Memory B cell (primary cell): ENCODE data around the gene CAMK2D.

Experiments
- ATAC-seq: fragments of 150-1000 bp; cut with Tn5 transposase; 2 replicates; pipeline ENCODE4 v1.10.0; 2021; ENCODE audit warnings: low read depth, mild to moderate bottlenecking, moderate library complexity
- DNase-seq, 2 donors: peaks; one replicate each; pipeline ENCODE4 v3.0.0; 2022; ENCODE audit warnings: low spot score in 2 of 2
- H3K27ac Mint-ChIP-seq: one replicate; pipeline ENCODE4 v1.8.0; 2022; ENCODE audit warnings: mild to moderate bottlenecking, moderate library complexity, mixed read lengths
- H3K27me3 Mint-ChIP-seq: one replicate; pipeline ENCODE4 v1.8.0; 2022; ENCODE audit warnings: mixed read lengths
- H3K36me3 Mint-ChIP-seq: one replicate; pipeline ENCODE4 v1.8.0; 2022; ENCODE audit warnings: mild to moderate bottlenecking, mixed read lengths
- H3K4me1 Mint-ChIP-seq: one replicate; pipeline ENCODE4 v1.8.0; 2022; ENCODE audit warnings: mixed read lengths
- H3K4me3 Mint-ChIP-seq: one replicate; pipeline ENCODE4 v1.8.0; 2022; ENCODE audit warnings: mild to moderate bottlenecking, moderate library complexity, mixed read lengths
- H3K9me3 Mint-ChIP-seq: one replicate; pipeline ENCODE4 v1.8.0; 2022; ENCODE audit warnings: mixed read lengths

Gene CAMK2D

DNA sequence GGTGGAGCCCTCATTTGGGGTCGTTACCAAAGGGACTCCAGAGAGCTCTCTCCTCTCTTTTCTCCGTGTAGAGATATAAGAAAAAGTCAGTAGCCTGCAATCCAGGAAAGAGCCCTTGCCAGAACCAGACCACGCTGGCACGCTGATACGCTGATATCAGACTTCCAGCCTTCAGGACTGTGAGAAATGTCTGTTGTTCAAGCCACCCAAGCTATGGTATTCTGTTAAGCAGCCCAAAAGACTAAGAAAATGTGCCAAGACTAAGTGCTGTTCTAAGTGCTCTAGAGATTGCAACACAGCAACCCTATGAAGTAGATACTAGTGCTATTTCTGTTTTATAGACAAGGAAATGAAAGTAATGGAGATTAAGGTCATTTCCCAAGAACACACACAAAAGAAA, 205.7 kb downstream of the CAMK2D start:
- ATAC-seq, result no peak
- Mint-ChIP-seq H3K9me3 (no peaks in the 10 kb centered on the region), H3K4me1 (peaks cover 14% of the 10 kb centered on the region), H3K36me3 (peaks cover 4% of the 10 kb centered on the region), H3K27me3 (no peaks in the 10 kb centered on the region), H3K27ac (no peak overlapping the region), H3K4me3 (no peak overlapping the region)
- no peak for DNase-seq

DNA sequence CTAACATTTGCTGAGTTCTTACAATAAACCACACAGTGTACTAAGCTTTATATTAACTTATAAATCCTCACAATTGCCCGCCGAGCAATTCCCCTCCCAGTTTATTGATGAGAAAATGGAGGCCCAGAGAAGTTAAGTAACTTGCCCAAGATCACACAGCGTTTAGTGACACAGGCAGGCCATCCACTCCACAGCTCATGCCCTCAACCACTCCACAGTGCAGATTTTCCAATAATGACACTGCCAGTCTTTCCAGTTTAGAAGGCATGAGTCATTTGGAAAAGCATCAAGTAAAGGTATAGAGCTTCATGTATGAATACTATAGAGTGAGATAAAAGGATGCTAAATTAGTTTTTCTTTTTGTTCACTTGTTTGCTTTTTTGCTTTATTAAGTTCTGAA, 208.5 kb downstream of the CAMK2D start:
- no peaks in the 10 kb centered on the region for H3K27me3 Mint-ChIP-seq
- H3K36me3 Mint-ChIP-seq, result peaks cover 5% of the 10 kb centered on the region
- peaks cover 10% of the 10 kb centered on the region for H3K4me1 Mint-ChIP-seq
- no peaks in the 10 kb centered on the region for H3K9me3 Mint-ChIP-seq
- ATAC-seq (no peak), DNase-seq (no peak)
- no peak overlapping the region for H3K27ac Mint-ChIP-seq
- no peak overlapping the region for H3K4me3 Mint-ChIP-seq

DNA sequence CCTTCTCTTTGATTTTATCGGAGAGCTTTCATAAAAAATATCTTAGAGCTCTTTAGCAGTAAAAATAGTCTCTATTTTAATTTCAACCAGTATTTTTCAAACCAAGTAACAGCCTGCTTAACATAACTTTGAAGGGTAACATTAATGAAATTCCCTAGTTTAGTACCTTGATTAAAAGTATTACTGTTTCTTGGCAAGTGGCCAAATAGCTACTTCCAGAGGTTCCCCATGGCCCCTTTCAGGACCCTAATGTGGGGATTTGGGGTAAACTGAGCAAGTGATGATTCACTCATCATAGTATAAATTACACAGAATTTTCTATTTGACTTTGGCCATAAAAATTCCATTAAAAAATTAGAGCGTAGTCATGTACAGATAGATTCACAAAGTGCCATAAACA, 211.0 kb downstream of the CAMK2D start:
- Mint-ChIP-seq H3K27ac (no peak overlapping the region), H3K4me3 (no peak overlapping the region), H3K4me1 (peaks cover 9% of the 10 kb centered on the region), H3K36me3 (peaks cover 5% of the 10 kb centered on the region), H3K27me3 (no peaks in the 10 kb centered on the region), H3K9me3 (no peaks in the 10 kb centered on the region)
- DNase-seq (no peak), ATAC-seq (no peak)

DNA sequence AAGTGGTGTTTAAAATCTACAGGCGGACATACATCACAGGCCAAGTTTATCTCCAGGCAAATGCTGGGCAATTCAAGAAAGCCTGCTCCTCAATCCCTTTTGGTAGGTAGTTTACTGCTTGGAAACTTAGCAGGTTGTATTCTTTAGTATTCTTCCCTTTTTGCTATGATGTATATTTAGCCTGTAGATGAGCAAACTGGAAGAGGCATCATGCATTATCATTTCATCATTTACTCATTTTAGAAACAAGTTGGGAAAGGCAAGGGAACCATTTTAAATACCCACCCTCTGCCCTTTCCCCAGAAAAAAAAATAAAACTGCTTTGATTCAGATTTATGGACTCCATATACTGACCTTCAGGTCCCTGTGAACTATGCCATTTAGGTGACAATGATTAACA, 213.2 kb downstream of the CAMK2D start:
- Mint-ChIP-seq H3K27ac (no peak overlapping the region), H3K36me3 (peaks cover 5% of the 10 kb centered on the region), H3K4me3 (no peak overlapping the region), H3K27me3 (no peaks in the 10 kb centered on the region), H3K9me3 (no peaks in the 10 kb centered on the region), H3K4me1 (peaks cover 9% of the 10 kb centered on the region)
- ATAC-seq (no peak), DNase-seq (no peak)

DNA sequence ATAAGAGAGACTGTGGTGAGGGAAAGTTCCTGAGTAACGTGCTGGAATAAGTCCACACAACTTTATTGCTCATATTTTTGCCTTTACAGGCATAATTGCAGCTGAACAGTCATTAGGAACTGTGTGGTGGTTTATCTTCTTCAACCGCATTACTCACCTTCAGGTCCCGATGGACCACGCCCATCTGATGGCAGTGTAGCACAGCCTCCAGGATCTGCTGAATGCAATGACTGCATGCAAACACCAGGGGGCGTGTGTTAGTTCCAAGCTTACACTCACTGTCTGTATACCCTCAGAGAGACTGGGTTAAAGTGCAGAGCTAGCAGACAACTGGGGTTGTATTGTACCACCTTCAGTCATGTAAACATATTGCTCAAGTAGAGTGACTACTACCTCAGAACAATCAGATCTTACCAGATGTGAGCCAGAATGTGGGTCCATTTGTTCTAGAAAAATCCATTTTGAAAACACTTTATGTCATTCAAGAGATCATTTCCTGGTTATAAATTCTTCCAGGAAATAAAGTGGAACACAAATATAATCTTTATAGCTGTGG, 214.0 kb downstream of the CAMK2D start:
- H3K27me3 Mint-ChIP-seq, result no peaks in the 10 kb centered on the region
- H3K4me1 Mint-ChIP-seq, result peaks cover 9% of the 10 kb centered on the region
- no peak overlapping the region for H3K4me3 Mint-ChIP-seq
- peak; percentile 97 for ATAC-seq
- no peak overlapping the region for H3K27ac Mint-ChIP-seq
- peaks cover 8% of the 10 kb centered on the region for H3K36me3 Mint-ChIP-seq
- H3K9me3 Mint-ChIP-seq, result no peaks in the 10 kb centered on the region
- DNase-seq, result peak; percentile 75 to 81

DNA sequence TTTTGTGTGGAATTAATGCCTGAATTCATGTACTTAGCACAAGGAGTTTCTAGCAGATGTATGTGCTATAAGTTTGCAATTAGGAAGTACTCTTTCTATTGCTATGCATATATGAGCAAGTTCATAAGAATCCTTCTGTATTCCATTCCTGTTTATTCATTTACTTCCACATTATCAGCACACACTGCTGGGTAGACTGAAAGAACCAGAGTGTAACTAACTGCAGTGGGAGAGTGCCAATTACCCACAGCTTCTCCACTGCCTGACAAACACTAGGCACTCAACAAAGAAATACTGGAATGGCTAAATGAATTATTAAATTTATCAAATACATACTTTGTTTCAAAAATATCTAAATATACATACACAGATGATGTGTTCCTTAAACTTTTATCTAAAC, 219.6 kb downstream of the CAMK2D start:
- H3K36me3 Mint-ChIP-seq, result peaks cover 3% of the 10 kb centered on the region
- DNase-seq (no peak), ATAC-seq (no peak)
- H3K9me3 Mint-ChIP-seq, result no peaks in the 10 kb centered on the region
- H3K4me1 Mint-ChIP-seq, result no peaks in the 10 kb centered on the region
- no peak overlapping the region for H3K4me3 Mint-ChIP-seq
- H3K27me3 Mint-ChIP-seq, result no peaks in the 10 kb centered on the region
- no peak overlapping the region for H3K27ac Mint-ChIP-seq

DNA sequence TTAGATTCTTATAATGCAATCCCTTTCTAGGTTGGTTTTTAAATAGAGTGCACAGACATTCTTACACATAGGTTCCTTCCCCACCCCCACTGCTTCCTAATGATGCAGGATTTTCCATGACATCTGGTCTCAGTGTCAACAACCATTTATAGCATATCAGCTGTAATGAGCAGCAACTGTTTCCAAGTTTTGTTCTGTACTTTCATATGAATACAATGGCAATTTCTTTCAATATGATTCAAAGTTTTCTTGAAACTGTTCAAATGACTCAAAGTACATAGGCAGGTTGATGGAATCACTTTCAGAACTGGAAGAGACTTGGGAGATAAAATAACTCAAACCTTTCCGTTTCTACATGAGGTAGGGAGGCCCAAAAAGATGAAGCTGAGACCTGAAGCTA, 220.7 kb downstream of the CAMK2D start:
- Mint-ChIP-seq H3K4me3 (no peak overlapping the region), H3K4me1 (no peaks in the 10 kb centered on the region), H3K36me3 (peaks cover 5% of the 10 kb centered on the region), H3K9me3 (no peaks in the 10 kb centered on the region), H3K27me3 (no peaks in the 10 kb centered on the region), H3K27ac (no peak overlapping the region)
- DNase-seq (no peak), ATAC-seq (no peak)

DNA sequence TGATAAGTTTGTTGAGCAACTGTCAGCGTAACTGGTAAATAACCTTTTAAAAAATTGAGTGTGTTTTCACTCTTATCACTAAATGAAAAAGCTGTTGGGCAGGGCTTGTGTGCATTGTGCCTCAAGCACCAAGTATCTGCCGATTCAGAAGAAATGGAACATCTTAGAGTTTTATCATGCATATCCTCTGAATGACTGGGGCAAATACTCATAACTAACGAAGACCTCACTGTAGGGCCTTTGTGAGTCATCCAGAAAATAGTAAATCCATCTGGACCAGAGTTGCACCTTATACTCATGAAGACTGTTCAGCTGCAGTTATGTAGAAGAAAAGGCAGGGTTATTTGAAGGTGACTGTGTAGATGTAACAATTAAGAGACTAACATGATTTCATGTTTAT, 222.1 kb downstream of the CAMK2D start:
- no peak overlapping the region for H3K4me3 Mint-ChIP-seq

DNA sequence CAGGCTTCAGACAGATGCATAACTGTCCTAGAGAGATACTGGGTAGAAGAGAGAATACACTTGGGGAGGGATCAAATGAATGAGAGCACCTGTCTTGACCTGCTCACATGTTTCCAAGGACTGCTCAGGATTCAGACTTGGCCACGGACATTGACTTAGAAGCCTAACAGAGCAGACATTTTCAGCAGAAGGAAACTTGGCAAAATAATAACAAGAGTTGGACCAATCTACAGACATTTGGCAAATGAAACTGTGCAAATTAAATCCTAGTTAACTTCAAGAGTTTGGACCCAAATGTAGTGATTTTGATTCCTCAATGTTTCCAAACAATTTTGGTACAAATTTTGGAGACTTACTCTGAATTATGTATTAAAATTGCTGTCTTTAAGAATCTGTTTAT, 223.9 kb downstream of the CAMK2D start:
- Mint-ChIP-seq H3K27ac (no peak overlapping the region), H3K9me3 (no peaks in the 10 kb centered on the region), H3K27me3 (no peaks in the 10 kb centered on the region), H3K4me3 (no peak overlapping the region), H3K4me1 (no peaks in the 10 kb centered on the region), H3K36me3 (peaks cover 16% of the 10 kb centered on the region)
- DNase-seq (no peak), ATAC-seq (no peak)

More for the DNA sequence above, 222.1 kb downstream of the CAMK2D start:
- peaks cover 13% of the 10 kb centered on the region for H3K36me3 Mint-ChIP-seq
- no peak overlapping the region for H3K27ac Mint-ChIP-seq
- H3K27me3 Mint-ChIP-seq, result no peaks in the 10 kb centered on the region
- no peaks in the 10 kb centered on the region for H3K9me3 Mint-ChIP-seq
- H3K4me1 Mint-ChIP-seq, result no peaks in the 10 kb centered on the region
- ATAC-seq (no peak), DNase-seq (no peak)

DNA sequence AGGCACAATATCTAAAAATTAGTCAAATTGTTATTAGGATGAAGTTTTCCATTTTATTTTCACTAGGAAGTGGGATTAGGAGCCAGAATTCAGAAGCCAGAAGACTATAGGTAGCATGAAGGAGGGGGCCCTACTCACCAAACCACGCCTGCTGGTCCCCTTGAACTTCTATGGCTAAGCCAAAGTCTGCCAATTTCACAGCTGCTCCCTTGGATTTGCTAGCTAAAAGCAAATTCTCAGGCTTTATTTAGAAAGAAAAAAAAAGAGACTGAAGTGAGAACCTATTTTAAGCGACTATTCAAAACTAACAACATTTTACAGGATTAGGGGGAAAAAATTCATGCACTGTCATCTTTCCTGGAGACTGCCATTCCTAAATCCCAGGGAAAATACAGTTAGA, 224.3 kb downstream of the CAMK2D start:
- H3K27ac Mint-ChIP-seq, result no peak overlapping the region

DNA sequence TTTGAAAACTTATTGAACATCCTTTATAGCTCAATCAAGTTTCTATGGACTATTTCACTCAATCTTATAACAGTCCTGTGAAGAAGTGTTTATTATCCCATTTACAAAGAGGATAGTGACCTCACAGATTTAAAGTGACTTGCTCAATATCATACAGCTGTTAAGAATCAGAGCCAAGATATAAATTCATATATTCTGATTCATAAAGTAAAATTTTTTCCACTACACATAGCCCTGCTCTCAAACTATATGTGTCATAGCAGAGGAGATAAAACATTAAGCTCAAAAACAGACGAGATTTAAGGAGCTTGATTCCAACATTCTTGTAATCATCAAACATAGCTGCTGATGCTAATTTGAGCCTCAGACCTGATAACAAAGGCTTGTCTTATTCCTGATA, 226.8 kb downstream of the CAMK2D start:
- no peak overlapping the region for H3K27ac Mint-ChIP-seq
- H3K4me3 Mint-ChIP-seq, result no peak overlapping the region
- ATAC-seq (no peak), DNase-seq (no peak)
- no peaks in the 10 kb centered on the region for H3K27me3 Mint-ChIP-seq
- no peaks in the 10 kb centered on the region for H3K9me3 Mint-ChIP-seq
- peaks cover 24% of the 10 kb centered on the region for H3K36me3 Mint-ChIP-seq
- H3K4me1 Mint-ChIP-seq, result no peaks in the 10 kb centered on the region

More for the DNA sequence above, 224.3 kb downstream of the CAMK2D start:
- no peaks in the 10 kb centered on the region for H3K9me3 Mint-ChIP-seq
- H3K27me3 Mint-ChIP-seq, result no peaks in the 10 kb centered on the region
- H3K4me1 Mint-ChIP-seq, result no peaks in the 10 kb centered on the region
- ATAC-seq (no peak), DNase-seq (no peak)
- peaks cover 17% of the 10 kb centered on the region for H3K36me3 Mint-ChIP-seq
- no peak overlapping the region for H3K4me3 Mint-ChIP-seq

DNA sequence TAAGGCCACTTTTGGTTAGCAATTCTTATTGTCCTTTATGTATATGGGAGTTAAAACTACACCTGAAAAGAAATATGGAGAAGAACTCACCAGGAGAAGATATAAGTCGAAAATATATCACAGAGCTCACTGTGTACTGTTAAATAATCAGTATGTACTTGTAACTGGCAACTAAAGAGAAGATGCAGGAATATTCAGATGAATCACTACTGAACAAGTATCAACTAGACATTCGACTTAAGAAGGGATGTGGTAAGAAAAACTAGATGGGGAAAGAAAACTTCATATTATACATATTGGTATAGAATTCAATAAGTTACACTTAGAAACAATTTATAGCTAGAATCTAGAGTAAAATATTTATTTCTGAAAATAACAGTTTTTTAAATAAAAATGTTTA, 230.0 kb downstream of the CAMK2D start:
- DNase-seq, result no peak
- Mint-ChIP-seq H3K27me3 (no peaks in the 10 kb centered on the region), H3K27ac (no peak overlapping the region), H3K9me3 (no peaks in the 10 kb centered on the region), H3K4me1 (no peaks in the 10 kb centered on the region), H3K36me3 (peaks cover 29% of the 10 kb centered on the region), H3K4me3 (no peak overlapping the region)
- no peak for ATAC-seq

DNA sequence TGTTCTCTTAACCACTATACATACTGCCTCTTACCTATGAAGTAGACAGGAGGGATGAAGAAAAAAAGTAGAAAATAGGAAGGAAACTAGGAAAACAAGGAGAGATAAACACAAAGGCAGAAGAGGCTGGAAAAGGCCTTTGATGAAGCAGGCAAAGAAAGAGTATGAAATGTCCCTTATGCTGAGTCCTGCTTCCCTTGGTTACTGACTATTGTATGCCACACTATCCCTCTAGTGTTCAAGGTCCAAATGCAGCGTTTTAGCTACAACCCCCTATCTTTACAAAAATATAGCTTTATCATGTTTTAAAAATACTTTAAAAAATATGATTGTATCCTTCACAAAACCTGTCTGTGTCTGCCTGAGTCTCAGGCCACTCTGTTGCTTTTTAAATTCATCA, 233.1 kb downstream of the CAMK2D start:
- no peaks in the 10 kb centered on the region for H3K9me3 Mint-ChIP-seq
- DNase-seq (no peak), ATAC-seq (no peak)
- no peaks in the 10 kb centered on the region for H3K27me3 Mint-ChIP-seq
- H3K27ac Mint-ChIP-seq, result no peak overlapping the region
- H3K4me1 Mint-ChIP-seq, result no peaks in the 10 kb centered on the region
- peaks cover 31% of the 10 kb centered on the region for H3K36me3 Mint-ChIP-seq
- H3K4me3 Mint-ChIP-seq, result no peak overlapping the region

DNA sequence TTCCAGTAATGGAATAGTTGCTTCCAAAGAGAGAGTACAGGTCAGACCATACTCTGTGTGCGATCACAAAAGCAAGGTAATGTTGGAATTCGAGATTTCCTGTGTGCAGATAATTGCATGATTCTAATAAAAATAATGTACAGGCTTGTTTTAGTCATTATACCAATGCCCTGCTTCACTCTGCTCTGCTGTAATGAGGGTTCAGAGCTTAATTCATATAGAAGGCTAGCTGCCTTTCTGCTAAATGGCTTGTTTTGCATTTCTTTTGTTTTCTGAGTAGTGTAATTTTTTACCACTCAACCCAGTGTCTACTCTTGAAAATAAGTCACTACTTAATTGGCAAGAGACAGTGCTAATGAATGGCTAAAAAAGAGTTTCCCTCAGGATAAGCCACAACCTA, 236.0 kb downstream of the CAMK2D start:
- DNase-seq (no peak), ATAC-seq (no peak)
- Mint-ChIP-seq H3K27me3 (no peaks in the 10 kb centered on the region), H3K27ac (no peak overlapping the region), H3K36me3 (peaks cover 30% of the 10 kb centered on the region), H3K4me3 (no peak overlapping the region), H3K9me3 (no peaks in the 10 kb centered on the region), H3K4me1 (no peaks in the 10 kb centered on the region)

DNA sequence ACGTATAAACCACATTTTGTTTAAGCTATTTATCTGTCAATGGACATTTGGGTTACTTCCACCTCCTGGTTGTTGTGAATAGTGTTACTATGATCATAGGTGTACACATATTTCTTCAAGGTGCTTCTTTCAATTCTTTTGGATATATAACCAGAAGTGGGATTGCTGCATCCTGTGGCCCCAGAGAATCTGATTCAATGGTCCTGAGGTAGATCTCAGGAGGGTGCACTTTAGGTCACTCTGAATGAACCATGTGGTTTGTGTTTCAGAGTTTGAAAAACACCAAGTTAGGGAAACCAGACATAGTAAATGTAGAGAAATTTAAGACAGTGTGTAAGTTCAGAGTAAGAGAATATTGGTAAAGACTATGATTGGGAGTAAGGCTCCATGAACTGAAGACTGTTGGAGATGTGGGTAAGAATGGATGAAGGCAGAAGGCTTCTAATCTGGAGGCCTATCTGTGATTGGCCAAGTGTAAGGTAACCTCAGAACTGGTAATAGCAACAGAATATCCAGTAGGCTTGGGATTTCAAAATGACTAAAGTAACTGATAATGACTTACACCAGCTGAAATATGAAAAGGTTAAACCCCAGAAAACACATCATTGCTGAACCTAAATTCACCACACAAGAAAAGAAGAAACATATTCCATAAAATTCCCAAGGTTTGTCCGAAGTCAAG, 236.9 kb downstream of the CAMK2D start:
- peaks cover 29% of the 10 kb centered on the region for H3K36me3 Mint-ChIP-seq
- no peak overlapping the region for H3K4me3 Mint-ChIP-seq
- H3K4me1 Mint-ChIP-seq, result no peaks in the 10 kb centered on the region
- ATAC-seq (no peak), DNase-seq (no peak)
- H3K27me3 Mint-ChIP-seq, result no peaks in the 10 kb centered on the region
- no peaks in the 10 kb centered on the region for H3K9me3 Mint-ChIP-seq
- no peak overlapping the region for H3K27ac Mint-ChIP-seq
